SW 1271 (cell line): ENCODE data around the gene TNFRSF8.

Source experiments
- DNase-seq, 2 experiments: peaks; one replicate each; lab custom pipeline; 2025; lab: John Stamatoyannopoulos, UW

Gene TNFRSF8

DNA sequence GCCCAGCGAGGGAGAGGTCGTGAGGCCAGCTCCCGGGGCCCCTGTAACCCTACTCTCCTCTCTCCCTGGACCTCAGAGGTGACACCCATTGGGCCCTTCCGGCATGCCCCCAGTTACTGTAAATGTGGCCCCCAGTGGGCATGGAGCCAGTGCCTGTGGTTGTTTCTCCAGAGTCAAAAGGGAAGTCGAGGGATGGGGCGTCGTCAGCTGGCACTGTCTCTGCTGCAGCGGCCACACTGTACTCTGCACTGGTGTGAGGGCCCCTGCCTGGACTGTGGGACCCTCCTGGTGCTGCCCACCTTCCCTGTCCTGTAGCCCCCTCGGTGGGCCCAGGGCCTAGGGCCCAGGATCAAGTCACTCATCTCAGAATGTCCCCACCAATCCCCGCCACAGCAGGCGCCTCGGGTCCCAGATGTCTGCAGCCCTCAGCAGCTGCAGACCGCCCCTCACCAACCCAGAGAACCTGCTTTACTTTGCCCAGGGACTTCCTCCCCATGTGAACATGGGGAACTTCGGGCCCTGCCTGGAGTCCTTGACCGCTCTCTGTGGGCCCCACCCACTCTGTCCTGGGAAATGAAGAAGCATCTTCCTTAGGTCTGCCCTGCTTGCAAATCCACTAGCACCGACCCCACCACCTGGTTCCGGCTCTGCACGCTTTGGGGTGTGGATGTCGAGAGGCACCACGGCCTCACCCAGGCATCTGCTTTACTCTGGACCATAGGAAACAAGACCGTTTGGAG, 80.0 kb downstream of the TNFRSF8 start:
- no peak for DNase-seq

DNA sequence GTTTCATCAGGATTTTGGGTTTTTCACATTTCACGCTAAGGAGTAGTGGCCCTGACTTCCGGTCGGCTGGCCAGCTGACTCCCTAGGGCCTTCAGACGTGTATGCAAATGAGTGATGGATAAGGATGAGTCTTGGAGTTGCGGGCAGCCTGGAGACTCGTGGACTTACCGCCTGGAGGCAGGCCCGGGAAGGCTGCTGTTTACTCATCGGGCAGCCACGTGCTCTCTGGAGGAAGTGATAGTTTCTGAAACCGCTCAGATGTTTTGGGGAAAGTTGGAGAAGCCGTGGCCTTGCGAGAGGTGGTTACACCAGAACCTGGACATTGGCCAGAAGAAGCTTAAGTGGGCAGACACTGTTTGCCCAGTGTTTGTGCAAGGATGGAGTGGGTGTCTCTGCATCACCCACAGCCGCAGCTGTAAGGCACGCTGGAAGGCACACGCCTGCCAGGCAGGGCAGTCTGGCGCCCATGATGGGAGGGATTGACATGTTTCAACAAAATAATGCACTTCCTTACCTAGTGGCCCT, 80.6 kb downstream of the TNFRSF8 start:
- no peak for DNase-seq

DNA sequence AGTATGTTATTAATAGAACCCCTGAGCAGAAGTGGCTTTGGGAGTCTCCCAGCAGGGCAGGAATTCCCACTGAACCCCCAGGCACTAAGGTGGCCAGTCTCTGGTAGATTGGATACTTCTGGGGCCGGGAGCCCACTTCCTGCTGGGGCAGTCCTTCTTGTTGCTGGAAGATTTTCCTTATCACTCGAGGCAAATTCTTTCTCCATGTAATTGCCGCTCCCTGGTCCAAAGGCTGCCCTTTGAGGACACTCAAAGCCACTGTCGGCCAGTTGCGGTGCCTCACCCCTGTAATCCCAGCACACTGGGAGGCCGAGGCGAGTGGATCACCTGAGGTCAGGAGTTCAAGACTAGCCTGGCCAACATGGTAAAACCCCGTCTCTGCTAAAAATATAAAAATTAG, 81.1 kb downstream of the TNFRSF8 start:
- DNase-seq, result no peak

DNA sequence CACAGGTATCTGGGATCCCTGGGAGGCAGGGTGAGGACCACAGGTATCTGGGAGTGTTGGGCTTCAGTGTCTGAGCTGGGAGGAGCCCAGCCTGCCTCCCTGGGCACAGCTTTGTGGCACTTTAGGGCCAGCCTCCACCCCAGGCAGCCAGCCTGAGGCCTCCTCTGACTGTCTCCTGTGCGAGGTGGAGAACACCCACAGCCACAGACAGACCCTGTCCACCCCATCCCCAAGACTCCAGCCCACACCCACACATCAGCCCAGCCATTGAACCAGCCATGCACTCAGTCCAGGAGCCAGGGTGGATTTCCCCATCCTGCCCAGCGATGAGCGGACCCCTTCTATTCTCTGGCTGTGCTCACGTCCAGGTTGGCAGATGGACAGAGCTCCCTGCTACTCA, 81.9 kb downstream of the TNFRSF8 start:
- no peak for DNase-seq

DNA sequence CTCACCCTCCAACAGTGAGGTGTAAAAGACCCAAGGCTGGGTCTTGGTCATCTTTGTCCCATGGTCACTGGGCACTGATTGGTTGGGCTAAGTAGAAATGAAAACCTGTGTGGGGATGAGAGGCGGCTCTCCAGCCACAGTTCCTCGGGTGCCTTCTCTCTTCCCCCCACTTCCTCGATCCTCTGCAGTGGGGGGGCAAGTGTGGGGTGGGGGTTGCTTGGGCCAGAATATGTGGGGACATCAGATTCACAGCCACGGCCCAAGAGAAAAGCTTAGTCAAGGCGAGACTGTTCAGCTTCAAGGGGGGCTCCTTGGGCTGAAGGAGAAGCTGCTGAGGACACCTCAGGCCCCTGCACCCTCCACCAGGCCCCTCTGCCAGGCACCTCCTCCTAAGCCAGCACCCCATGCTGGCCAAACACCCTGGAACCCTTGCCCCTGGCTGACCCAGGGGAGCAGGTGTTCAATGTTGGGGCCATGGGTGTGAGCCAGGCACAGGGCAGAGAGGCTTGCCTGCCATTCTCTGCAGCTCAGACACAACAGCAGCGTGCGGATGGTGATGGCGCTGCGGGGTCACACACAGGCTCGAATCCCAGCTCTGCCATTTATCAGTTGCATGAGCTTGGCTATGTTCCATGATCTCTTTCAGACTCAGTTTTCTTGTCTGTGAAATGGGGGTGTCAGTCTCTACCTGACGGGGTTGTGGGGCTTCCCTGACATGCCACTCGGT, 82.7 kb downstream of the TNFRSF8 start:
- DNase-seq, result no peak

DNA sequence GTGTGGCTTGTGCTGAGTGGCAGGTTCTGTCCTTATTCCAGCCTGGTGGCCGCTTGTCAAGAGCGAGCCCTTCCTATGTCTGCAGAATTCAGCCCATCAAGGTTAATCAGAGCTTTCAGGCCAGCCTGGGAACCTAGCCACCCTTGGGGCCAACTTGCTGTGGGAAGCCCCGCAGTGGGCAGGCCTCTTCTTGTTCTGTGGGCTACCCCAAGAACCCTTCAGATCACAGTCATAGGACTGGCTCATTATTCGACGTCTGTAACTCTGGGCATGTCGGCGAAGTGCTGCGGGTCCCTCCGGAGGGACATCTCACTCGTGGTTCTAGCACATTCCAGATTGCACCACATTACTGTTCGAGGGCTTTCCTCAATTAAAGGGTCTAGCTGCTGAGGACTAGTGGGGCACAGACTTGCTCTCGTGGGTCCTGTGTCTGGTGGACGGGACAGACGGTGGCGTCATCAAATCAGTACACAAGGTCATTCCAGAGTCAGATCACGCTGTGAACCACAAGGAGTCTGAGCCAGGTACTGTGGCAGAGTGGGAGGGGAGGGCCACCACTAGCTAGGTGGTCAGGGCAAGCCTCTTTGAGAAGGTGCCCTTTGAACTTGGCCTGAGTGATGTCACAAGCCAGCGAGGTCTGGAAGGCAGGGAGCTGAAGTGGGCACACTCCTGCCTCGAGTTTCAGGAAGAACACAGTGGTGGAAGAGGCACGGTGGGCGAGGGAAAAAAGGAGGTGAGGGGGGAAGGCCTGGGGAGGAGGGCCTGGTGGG, 83.4 kb downstream of the TNFRSF8 start:
- DNase-seq, result no peak

DNA sequence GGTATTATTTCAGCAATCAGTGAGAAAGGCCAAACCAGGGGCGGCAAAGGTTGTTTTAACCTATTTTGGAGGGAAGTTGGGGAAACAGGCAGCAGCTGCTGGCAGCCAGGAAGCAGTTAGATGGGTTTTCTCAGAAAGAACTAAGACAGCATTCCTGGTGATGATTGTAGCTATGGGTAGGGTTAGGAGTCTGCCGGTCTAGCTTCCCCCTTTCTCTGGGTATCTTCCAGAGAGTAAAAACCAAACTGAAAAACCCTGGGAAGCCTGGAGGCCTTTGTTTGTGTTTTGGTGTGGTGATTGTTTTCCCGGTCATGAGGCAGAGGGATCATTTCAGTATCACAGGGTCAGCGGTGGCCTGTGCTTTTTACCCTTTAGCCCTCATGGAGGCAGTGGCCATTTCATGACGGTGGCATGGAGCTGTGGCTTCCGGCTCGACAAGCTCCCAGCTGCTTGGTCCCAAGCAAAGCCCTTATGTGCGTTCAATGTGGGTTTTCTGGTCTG, 84.1 kb downstream of the TNFRSF8 start:
- no peak for DNase-seq

DNA sequence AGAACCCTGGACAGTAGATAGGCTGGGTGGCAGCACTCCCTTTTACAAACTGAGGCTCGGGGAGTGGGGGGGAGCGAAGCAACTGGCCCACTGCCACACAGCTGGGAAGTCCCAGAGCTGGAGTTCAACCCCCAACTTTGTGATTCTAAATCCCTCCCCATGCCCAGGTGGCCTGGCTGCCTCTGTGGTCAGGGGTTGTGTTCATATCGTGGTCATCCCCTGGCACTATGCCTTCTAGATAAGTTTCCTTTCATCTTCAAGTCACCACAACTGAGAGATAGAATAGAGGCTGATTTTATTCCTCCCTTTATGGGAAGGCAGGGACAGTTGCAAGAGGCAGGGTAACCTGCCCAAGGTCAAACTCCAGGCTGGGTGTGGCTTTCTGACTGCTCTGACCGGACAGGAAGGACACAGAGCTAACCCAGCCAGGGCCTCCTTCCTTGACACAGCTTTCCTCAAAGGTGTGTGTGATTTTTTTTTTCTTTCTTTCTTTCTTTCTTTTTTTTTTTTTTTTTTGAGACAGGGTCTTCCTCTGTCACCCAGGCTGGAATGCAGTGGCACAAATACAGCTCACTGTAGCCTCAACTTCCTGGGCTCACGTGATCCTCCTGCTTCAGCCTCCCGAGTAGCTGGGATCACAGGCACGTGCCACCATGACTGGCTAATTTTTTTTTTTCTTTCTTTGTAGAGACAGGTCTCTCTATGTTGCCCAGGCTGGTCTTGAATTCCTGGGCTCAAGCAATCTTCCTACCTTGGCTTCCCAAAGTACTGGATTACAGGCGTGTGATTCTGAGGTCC, 85.3 kb downstream of the TNFRSF8 start:
- DNase-seq, result peak in 1 of 2 experiments; percentile 4

DNA sequence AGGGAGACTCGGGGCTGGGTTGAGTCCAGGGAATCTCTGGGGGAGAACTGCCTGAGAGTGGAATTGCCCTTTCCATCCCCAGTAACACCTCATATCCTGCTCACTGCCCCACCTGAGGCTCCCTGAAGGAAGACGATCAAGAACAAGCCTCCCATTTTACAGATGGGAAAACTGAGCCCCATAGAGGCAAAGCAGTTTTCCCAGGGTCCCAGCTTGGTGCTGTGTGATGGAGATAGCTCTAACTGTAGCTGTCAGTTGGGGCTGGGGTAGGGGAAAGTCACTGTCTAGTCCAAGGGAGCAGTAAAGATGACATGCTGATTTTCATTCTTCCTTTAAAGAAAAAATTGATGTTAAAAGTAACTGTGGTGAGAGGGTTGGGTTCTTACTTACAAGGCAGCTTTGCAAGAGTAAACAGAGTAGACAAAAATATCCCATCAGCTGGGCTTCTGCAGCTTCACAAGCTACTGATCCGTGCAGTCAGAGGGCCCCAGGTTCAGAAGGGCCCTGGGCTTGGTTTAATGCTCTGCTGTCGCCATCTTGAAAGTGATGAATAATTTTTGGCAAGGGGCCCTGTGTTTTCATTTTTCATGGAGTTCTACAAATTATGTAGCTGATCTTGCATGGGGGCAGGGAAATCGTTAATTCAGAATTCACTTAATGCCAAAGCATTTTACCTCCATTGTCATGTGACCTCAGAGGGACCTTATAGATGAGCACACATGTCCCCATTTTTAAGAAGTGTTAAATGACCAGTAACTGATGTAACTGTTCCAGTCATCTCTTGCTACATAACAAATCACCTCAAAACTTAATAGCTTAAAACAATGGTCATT, 86.1 kb downstream of the TNFRSF8 start:
- DNase-seq, result no peak

DNA sequence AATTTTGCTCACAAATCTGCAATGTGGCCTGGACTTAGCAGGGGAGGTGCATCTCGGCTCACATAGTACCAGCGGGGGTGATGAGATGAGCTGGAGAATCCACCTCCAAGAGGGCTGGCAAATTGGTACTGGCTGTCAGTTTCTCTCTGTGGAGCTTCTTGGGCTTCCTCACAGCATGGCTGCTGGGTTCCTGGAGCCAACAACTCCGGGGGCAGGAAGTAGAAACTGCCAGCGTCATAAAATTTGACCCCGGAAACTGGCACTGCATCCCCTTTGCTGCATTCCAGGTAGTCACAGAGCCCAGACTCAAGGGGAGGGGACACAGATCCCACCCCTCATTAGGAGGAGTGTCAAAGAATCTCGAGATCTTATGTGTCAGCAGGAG, 86.7 kb downstream of the TNFRSF8 start:
- no peak for DNase-seq

DNA sequence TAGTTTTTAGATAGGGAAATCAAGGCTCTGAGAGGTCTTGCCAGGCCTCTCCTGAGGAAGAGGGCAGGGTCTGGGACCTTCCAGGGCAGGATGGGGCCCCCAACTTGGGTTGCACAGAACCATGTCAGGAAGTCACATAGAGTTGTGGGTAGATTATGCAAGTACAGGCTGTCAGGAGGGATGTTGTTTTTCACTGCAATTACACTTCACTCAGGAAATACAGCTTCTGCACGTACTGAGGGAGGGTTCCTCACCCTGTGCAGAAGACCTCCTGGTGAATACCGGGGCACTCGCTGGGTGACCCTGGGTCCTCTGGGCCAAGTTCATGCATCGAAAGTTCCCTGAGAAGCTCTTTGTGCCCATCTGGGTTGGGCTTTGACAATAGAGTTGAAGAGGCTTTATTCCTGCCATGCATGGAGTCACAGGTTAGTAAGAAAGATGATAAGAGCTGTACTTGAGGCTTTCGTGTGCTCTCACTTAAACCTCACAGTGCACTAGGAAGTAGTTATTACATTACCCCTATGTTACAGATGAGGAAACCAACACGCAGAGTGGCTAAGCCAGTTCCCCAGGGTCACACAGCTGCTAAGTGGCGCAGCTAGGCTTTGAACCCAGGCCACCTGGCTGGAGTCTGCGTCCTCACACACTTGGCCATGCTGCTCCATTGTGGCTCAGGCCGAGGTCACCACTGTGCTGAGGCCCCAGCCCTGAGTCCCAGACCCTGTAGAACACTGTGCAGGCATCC, 87.5 kb downstream of the TNFRSF8 start:
- no peak for DNase-seq

DNA sequence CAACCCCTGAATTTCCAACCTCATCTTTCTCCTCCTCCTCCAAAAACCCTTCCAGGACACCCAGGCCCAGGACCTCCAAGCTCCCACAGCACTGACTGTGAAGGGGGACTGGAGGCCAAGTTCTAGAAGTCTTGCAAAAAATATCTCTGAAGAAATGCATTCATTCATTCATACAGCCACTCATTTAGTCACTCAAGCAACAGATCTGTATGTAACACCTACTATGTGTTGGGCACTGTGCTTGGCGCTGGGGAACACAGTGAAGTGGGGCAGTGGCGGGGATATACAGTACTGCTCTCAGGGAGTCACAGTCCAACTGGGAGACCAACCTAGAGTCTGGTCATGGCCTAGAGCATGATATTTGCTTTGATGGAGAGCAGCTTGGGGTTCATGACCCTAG, 88.4 kb downstream of the TNFRSF8 start:
- no peak for DNase-seq

DNA sequence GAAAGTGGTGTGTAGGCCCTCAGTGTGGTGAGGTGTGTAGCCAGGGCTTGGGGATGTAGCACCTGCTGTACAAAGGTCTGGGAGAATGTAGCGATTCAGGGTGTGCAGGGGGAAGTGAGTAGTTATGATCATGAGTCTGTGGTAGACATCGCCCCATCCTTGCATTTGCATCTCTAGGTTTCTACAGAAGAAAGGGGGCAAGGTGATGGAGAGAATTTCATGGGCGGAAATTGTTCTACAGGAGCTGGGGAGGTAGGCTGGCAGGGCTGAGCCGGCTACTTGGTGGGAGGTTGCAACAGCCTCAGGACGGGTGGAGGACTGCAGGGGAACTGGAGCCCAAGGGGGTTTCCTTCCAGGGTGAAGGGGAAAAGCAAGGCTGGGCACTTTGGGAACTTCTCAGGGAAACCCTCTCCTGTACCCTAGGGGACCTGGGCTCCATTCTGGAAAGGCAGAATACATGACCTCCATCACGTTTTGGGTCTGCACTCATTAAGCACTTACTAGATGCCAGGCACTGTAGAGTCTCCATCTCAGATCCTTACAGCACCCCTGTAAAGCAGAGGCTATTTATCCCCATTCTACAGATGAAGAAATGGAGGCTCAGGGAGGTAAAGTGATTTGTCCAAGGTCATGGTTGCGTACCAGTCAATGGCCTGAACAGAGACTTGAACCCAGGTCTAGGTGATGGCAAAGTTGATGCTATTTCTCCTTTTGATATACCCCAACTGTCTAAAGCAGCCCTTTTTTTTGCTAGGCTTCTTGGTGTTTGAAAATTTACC, 89.2 kb downstream of the TNFRSF8 start:
- DNase-seq, result no peak

DNA sequence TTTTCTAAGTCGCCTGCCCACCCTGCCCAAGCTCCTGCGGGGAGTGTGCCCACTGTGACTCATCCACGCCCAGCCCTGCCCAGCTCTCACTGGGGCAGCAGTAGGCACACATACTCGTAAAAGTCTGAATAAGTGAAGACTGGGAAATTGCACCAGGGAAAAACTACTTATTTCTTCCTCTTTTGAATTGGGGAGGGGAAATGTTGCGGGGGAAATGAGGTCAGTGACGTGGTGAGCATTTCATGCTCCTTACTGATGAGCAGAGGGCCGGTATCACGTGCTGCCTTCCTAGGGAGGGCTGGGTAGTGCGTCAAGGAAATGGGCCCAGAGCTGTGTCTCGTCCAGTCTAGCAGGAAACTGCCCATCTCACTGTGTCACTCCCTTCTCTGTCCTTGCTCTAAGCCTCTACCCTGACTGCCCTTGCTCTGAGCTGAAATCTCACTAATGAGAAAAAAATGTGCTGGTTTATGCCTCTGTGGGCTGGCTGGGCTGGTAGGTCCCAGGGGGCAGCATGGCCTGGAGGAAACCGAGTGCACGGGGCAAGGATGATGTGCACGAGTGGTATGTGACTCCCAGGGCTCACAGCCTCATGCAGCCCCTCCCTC, 90.2 kb downstream of the TNFRSF8 start:
- peak in 1 of 2 experiments; percentile 26 for DNase-seq

DNA sequence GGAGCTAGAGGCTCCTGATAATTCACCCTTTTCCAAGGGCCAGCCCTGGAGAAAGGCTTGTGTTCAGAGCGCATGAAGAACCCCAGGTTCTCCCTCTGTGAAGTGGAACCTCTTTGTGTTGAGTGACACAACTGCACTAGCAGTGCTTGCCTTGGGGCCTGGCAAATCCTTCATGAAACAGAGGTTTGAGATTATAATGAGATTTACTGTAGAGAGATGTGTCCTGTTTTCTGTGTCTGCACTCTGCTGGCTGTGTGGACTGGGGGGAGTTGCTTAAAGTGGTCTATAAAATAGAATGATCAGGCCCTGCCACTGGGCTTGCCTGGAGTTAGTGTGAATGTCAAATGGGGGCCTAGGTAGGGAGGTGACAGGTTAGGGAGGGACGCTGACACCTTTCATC, 92.2 kb downstream of the TNFRSF8 start:
- no peak for DNase-seq

DNA sequence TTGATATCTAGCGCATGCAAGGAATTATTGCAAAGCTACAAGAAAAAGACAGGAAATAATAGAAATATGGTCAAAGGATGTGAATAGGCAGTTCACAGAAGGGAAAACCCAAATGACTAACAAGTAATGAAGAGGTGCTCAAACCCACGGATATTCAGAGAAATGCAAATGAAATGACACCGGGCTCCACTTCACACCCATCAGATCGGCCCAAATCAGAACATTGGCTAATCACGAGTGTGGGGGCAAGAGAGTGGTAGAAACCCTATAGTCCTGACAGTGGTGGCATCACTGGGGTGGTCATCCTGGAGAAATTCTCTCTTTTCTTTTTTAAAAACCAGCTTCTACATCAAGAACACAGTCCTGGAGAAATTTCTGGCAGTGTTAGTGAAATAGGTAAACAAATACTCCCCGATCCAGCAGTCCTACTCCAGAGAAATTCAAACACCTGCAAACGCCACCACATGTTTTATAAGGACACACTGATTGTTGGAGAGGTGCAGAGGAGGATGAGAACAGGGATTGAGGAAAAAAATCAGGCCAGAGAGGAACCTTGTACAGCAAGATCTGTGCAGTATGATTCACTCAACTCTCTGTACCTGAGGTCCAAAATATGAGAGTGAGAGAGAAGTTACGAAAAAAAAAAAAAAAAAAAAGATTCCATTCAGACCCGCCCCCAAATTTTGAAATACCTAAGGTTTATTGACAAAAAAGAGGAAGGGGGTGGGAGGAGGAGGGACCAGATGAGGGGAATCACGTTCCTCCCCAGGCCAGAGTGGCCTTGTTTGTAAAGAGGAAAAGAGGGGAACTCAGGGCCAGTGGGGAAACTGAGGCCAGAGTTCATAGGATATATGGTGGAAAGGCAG, 94.5 kb downstream of the TNFRSF8 start:
- DNase-seq, result no peak

DNA sequence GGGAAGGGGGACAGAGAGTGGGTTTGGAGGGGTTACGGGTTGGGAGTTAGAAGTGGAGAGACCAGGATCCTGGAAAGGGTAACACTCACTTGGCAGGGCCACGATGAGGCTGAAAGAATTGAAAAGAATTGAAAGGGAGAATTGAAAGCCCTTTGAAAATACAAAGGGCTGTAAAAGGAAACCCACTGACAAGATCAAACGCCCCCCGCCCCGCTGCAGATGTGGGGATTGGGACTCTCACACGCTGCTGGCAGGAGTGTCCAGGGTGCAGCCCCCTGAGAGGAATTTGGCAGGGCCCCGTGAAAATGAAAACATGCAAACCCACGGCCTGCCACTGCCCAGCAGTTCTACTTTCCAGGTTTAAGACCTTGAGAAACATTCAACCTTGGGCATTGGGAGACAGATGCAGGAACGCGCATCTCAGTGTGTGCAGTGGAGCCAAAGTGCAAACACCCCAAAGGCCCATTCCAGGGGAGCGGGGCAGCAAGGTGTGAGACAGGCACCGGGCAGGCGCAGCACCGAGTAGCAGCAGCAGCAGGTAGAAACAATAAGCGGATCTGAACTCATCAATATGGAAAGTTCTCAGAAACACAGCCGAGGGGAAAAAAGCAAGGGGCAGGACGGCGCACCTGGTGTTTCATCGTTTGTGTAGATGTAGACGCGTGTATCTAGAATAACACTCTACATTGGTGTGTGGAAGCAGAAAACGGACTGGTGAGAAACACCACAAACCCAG, 95.4 kb downstream of the TNFRSF8 start:
- no peak for DNase-seq
